Measurements from ENCODE around the gene CYP2C19. TPM values are rescaled to one million over a fixed set of nuclear protein-coding genes. Genes with fewer than 3 reads are reported as not detected.

Gene CYP2C19
- total and polyA plus RNA-seq, 4 donors: 0.37 to 121 (median 89.3) TPM

Other genes with a start within 250 kb of the CYP2C19 start
- 10 to 100 TPM in 1 of 2 donors, 1 to 10 TPM in 1; 2.0 to 56.4 TPM for gene HELLS, start 216.9 kb upstream of the CYP2C19 start, total RNA-seq
- gene HELLS, start 216.9 kb upstream of the CYP2C19 start, polyA plus RNA-seq: 1 to 10 TPM; 1.2 to 1.6 TPM
- gene CYP2C18, start 79.0 kb upstream of the CYP2C19 start, total RNA-seq: 10 to 100 TPM in 1 of 2 donors, under 1 TPM in 1; 0.93 to 51.5 TPM
- 10 to 100 TPM; 30.9 to 50.0 TPM for gene CYP2C18, start 79.0 kb upstream of the CYP2C19 start, polyA plus RNA-seq
- gene CYP2C9, start 176.0 kb downstream of the CYP2C19 start, total RNA-seq: 1,000 to 10,000 TPM in 1 of 2 donors, 1 to 10 TPM in 1; 4.3 to 1,353 TPM
- 1,000 to 10,000 TPM; 1,245 to 1,789 TPM for gene CYP2C9, start 176.0 kb downstream of the CYP2C19 start, polyA plus RNA-seq